Measurements from ENCODE around the gene KRT86. TPM values are rescaled to one million over a fixed set of nuclear protein-coding genes. Genes with fewer than 3 reads are reported as not detected.
A peak's percentile ranks its signal among the peaks of the same experiment; 100 is the strongest.
"Not testable (repeated sequence)": the region's sequence is repeated elsewhere in the genome, so short reads cannot be mapped to it uniquely, and the experiment has no call there.

KRT86 gene
- total RNA-seq, 1 experiment from 2014 or later = 0.48 TPM

DNA sequence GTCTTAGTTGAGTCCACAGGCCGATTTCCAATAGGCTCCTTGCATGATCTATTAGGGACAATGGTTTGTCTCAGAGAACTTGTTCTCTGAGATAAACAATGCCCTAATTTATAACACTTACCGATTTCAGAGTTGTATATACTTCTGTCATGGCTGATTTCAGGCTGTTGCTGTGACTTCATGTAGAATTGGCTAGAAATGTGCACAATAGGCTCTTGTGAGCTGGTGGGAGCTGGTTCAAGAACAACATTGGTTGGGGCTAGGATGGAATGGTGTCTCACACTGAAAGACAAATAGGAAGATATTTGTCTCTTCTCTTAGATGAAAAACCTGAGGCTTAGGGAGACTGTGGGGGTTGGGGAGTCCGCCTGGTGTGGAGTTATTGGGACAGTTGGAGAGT lies 6.7 kb upstream of the KRT86 start:
- DNase-seq (ENCODE audit: low read depth) = peak; percentile 28

DNA sequence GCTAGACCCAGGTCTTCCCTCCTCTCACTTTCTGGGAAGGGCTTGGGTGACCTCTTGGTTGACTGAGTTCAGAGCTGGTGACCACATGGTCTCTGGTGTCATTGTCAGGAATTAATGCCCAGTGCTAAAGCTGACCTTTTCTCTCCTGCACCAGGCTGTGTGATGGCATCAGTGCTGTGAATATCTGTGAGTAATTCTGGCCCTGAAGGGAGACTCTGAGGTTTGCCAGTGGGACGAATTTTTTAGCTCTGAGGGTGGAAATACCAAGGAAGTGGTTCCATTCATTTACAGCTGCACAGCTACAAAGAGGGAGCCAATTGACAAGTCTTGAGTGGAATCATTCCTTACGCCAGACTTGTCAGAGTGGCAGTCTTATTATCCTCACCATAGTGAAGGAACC lies 6.2 kb upstream of the KRT86 start:
- peak; percentile 81 for DNase-seq (ENCODE audit: low read depth)

DNA sequence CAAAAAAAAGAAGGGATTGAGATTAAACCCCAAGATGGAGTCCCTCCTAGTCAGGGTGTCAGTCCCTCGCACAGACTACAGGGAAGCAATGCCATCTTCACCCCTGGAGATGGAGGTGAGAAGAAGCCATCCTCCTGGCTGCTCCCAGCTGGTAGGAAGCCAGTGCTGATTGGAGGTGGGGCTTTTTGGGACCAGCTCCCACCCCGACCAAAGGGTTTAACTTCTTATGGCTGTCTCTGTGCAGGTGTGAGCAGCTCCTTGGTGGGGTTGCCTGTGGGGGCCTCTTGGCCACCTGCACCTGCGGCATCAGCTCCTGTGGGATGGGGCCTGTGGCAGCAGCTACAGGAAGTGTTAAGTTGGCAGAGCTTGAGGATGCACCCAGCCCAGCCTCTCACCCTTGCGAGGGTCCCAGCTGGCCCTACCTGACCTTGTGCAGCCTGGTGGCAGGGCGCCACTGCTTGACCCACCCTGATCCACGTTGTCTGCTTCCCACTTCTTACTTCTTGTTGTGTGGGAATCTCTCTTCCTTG lies 3.8 kb upstream of the KRT86 start:
- no peak for DNase-seq (ENCODE audit: low read depth)

DNA sequence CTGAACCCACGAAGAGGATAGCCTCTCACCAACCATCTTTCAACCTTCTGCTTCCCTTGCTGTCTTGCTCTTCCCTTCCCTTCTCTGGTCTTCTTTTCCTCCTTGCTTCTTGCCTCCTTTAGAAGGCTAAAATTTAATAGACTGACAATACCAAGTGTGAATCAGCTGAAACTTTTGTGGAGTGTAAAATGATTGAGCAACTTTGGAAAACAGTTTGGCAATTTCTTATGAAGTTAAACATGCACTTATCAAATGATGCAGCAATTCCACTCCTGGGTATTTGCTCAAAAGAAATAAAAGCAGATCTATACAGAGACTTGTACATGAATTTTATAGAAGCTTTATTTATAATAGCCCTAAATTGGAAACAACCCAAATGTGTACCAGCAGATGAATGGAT lies 3.3 kb upstream of the KRT86 start:
- DNase-seq (ENCODE audit: low read depth) = no peak

DNA sequence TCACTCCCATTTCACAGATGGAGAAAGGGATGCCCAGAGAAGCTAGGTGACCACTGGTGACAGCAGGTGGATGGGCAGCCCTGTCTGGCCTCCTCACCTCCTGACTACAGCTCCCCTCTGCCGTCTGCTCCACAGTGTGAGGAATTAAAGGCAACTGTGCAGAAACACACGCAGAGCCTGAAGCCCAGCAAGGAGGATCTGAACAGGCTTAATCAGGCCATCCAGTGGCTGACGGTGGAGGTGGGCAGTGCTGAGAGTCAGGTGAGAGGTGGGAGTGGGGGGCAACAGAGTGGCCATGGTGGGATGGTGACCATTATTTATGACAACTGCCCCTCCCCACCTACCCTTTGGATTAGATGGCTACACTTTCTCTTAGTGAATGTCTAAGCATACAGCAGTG lies 1.2 kb downstream of the KRT86 start:
- no peak for DNase-seq (ENCODE audit: low read depth)

DNA sequence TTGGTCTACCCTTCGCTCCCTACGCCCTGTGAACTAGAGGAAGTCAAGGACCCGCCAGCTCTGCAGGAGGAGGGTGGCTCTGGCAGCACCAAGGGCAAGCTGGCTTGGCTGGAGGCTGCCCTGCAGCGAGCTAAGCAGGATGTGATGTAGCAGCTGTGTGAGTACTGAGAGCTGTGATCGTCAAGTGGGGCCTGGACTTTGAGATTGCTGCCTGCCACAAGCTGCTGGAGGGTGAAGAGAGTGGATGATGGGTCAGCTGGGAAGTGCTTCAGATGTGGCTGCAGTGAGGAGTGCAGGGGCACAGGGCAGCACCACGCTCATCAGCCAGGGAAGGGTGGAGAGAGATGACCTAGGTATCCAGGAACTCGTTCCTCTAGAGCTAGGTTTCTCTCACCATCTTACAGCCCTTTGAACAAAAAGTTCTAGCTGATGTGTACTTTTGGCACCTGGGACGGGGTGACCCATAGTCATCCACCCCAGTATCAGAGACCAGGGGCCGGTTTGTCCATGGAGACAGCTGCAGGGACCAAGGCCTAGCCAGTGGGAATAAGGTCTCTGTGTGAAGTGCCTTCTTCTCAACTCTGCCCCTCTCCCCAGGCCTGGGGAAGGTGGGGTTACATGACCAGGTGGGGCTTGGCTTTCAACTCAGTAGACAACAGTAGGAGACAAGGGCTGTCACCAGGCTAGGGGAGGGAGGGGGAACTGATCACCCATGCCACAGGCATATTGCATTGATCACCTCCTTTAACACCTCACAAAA lies 3.2 kb downstream of the KRT86 start:
- no peak for DNase-seq (ENCODE audit: low read depth)

DNA sequence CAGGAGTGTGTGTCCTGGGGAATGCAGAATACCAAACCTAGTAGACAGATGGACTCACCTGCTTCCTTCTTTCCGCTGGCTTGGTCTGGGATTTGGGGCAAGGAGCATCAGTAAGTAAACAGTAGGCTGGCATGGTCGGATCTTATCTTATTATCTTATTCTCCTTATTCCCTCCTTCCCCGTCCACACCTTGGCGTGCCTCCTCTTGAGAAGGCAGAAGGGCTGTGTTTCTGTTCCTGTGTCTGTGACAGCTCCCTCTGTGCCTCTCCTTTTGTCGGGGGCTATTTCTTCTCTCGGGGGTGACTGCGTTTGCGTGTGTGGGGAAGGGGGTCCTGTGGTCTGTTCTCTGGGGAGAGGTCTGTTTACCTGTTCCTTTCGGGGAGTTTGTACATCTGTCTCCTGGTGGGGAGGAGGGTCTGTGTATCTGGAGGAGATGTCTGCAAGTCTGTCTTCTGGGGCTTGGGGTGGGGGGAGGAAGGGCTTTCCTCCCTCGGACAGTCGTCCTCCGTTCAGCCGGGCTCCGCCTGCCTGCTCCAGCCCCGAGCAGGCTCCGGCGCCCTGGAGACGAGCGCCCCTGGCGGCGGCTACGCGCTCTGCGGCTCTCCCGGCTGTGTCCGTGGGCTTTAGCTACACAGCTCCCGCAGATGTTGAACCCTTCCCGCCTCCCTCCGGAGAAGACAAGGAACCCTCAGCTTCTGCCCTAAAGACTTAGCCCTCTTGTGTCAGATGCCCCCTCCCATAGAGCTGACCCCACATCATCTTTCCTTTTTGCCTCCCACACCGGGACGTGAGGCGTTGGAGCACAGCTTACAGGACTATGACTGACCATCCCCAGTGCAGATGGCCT lies 4.4 kb downstream of the KRT86 start:
- peak; percentile 48 for DNase-seq (ENCODE audit: low read depth)

DNA sequence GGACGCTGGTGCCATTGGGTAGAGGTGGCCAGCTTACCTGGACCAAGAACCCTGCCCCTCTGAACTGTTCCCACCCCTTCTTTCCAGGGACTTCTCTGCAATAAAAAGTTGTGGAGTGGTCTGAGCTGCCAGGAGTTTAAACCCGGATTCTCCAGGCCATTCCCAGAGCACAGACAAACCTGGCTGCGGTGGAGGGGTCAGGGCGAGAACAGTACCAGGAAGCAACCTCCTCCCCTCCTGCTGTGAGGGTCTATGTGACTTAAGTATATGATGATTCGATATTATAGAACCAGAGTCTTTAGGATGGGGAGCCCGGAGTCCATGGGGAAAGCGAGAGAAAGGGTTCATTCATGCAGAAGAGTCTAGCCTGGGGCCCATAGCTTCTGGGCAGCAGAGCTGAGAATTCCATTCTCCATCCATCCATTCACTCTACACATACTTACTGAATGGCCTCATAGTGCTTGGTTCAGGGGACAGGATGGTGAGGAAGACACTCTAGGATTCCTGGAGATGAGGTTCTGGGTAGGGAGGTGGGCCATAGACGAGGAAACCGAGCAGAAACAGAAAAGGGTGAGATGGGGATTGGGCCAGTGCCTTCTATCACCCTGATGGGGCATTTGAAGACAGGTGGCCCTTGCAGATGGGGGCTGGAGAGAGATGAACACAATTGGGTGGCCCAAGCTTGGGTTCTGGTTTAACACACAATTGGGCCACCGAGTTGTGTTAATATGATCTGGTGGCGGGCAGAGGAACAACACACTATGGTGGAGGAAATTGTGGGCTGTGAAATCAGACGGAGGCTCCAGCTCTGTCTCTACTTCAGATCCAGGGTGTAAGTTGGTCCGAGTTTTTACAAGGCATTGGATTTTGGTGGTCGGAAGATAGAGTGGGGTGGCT lies 5.2 kb downstream of the KRT86 start:
- DNase-seq (ENCODE audit: low read depth) = peak; percentile 39

DNA sequence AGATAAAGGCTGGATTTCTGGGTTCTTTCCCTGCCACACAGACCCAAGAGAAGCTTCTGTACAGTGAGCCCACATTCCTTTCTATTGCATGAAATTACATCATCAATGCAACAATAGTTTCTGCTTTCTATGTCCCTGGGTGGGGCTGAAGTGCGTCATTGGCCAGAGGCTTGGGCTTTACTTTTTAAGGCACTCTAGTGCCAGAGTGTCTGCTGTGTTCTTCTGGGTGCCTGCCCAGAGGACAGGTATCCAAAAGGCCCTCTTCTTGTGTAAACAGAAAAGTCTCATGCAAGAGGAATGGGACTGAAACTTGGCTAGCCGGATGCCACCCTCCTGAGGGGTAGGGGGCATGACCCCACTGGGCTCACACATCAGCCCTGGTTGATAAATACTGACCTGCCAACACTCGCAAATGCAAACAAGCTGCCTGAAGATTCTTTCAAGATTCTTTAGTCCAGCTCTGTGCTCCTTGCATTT lies 5.9 kb downstream of the KRT86 start:
- peak; percentile 82 for DNase-seq (ENCODE audit: low read depth)

DNA sequence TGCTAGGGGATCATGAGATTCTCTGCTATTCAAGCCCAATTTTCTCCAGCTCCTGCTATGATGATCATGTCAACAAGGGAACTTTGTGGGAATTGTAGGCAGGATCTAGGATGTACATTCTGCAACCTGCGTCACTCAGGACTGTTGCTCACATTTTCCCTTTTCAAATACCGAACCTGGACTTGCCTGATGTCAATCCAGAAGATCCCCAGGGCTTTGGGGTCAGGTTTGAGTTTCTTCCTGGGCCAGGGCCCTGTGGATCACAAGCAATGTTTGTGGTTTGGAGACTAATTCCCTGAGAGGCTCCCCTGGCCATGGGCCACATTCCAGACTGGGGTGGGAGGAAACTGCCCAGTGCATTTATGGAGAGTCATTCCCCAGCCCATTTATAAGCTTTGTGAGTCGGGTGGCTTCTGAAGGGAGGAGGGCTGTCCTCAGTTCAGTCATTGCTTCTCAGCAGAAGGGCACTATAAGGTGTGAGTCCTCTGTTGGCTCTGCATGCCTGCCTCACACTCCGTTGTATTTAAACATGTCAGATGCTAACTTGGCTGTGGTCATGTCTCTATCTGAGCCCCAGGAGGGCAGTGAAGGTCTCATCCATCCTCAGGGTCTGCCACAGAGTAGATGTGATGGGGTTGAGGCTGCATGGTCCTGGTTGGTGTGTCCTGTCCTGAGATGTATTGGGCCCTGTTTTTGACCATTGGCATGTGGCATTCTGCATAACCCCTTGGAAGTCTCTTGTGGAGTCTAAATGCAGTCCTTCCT lies 6.5 kb downstream of the KRT86 start:
- DNase-seq (ENCODE audit: low read depth) = peak; percentile 95

DNA sequence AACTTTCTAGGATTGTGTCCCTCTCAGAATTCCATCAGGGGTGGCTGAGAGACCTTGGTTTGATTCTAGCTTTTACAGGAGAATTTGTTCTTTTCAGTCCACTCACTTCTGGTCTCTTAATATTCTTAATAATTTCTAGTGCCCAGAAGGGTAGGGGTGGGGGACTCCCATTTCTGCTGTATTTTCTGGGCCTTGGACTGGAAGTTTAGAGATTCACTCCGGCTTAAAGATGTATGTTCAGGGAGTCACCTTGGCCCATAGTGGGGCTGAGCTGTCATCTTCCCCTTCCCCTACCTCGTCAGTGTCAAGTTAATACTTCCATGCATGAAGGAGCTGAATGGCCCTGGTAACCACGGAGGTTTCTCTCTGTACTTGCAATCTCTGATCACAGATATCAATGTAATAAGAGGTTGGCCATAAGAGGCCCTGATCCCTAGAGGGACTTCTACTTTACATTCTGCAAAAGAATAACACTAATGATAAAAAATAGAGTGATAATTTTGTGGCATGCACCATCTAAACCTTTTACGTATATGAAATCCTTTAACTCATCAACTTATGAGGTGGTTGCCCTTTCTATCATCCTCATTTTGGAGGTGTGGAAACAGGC lies 10.2 kb downstream of the KRT86 start:
- no peak for DNase-seq (ENCODE audit: low read depth)

DNA sequence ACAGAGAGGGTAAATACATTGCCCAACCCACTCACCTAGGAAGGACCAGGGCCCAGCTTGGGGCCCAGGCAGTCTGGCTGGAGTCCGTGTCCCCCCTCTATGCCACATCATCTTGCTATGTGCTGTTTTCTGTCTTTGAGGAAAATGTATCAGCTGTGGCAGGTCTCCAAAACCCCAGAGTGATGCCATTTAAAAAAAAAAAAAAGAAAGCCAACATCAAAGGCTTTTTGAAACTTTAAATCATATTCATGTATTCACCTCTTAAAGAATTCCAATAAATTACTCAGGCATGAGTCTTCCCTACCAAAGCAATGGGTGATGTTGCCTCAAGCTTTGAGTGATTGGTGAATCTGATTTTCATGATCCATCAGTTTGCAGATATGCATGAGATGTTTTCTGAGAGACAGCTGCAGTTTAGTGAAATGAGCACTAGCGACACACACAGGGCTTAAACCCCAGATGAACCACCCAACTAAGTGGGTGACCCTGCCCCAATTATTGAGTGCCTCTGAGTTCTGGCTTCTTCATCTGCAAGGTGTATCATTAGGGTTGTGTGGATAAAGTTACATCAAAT lies 10.8 kb downstream of the KRT86 start:
- DNase-seq (ENCODE audit: low read depth) = peak; percentile 43

DNA sequence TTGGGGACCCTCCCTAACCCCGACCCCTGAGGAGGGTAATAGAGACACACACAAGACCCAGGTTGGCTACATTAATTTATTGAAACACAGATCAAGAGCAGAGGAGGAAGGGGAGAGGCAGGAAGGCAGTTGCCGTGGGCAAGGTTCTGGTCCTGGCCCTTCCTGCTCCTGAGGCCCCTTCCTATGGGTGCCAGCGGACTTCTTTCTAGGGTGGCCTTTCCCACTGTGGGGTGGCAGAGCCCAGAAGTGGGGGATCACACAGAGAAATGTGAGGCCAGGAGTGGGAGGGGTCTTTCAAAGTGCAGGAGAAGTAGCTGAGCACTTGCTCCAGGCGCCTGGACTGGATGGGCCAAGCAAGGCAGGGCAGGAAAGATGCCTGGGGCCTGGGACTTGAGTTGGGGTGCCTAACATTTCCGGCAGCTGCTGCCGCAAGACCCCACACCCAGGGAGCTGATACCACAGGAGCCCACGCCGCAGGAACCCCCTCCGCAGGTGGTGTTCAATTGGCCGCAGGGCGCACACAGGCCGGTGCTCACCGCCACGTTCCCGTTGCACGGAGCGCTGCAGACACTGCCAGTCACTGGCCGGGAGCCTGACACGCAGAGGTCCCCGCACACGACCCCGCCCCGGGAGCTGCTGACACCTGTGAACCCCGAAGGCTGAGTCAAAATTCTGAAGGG lies 11.5 kb downstream of the KRT86 start:
- DNase-seq (ENCODE audit: low read depth) = no peak

DNA sequence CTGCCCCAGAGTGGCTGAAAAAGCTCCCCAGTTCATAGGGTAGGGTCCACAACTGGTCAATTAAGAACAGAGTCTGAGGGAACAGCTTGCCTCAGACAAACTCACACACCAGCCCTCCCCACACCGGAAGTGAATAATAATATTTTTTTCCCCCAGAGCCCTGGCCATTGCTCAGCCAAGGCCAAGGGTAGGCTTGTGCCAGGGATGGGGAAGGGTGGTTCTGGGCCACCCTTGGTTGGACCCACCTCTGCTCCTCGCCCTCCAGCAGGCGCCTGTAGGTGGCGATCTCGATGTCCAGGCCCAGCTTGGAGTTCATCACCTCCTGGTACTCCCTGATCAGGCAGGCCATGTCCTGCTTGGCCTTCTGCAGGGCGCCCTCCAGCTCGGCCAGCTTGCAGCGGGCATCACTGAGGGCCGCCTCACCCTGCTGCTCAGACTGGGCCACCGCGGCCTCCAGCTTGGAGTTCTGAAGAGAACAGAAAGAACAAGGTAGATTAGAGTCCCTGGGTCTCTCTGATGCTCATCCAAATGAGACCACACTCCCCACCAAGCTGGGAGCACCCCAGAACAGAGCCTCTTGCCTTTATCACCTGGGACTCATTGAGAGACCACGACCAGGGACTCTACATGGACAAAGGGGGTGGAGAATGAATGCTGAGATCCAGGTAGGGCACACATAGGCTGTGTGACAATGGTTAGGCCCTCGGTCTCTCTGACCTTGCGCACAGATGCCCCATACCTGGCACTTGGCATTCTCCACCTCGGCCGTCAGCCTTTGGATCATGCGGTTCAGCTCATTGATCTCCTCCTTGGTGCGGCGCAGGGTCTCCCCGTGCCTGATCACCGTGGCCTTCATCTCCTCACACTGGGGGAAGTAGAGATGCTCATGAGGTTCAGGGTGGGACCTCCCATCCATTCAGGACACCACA lies 12.7 kb downstream of the KRT86 start:
- DNase-seq (ENCODE audit: low read depth) = not testable (repeated sequence)

DNA sequence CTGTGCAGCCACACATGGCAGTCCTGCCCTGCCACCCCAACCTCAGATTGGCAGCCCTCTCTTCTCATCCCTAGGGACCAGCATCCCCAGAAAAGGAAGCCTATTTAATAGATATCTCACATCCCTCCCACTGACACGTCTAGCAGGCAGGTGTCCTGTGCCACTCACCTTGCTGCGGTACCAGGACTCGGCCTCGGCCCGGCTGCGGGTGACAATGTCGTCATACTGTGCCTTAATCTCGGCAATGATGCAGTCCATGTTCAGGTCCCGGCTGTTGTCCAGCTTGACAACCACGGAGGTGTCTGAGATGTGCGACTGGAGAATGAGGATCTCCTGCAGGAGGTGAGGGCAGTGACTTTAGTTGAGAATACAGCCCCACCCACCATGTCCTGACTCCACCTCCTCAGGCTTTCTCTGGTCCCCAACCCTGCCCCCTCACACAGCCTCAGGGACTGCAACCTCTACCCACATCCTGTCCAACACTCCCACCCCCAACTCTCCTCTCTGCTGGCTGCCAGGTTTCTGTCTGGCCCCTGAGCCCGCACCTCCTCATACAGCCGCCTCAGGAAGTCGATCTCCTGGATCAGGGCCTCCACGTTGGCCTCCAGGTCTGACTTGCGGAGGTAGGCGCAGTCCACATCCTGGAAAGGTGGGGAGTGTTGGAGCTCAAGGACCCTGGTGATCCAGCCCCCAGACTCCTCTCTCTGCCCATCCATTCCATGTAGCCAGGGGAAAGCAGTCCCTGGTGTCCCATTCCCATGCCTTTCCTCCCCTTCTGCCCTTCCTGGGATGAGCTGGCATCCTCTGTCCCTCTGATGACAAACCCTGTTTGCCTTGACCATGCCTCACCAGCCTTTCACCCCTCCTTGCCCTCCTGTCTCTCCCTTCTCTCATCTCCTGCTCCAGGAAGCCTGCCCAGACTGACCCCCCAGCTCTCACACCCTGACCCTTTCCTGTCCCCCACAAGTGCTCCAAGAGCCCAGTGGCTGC lies 13.7 kb downstream of the KRT86 start:
- DNase-seq (ENCODE audit: low read depth) = peak; percentile 31

DNA sequence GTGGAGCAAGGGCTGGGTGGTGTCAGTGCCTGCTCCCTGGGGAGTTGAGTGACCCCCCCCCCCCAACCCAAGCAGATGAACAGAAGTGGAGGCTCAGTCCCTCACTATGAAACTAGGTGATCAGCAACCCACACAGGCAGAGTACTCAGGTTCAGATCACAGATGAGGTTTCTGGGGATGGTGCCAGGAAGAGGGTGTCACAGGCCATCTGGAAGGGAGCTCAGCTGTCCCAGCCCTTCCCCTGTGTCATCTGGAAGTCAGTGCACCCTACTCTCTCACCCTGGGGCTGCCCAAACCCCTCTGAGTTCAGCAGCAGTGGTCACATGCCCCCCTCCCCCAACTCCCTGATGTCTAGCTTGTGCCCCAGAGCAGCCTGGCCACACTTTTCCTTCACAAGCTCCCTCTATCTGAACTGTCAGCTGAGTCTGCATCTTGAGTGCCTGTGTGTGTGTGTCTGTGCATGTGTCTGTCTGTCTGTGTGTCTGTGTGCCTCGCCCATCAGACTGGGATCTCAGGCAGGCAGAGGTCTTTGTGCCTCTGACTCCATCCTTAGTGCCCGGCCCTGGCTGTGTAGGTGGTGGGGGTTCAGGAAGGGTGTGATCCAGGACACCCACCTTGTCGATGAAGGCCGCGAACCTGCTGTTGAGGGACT lies 16.2 kb downstream of the KRT86 start:
- not testable (repeated sequence) for DNase-seq (ENCODE audit: low read depth)
